ENCODE results near the gene LINS1. TPM values are rescaled to one million over a fixed set of nuclear protein-coding genes. Genes with fewer than 3 reads are reported as not detected.

Gene LINS1
- total and polyA plus RNA-seq, 12 donors, result 4.7 to 12.2 (median 6.9) TPM

- WGBS, 2 donors, result 73 to 83% methylated on average over 5 of the region's 5 CpGs
Observed at GRCh38 chr15:100547961-100548360, 54.0 kb downstream of the LINS1 start.

GRCh38 chr15:100544946-100545345 lies 57.0 kb downstream of the LINS1 start:
- intact Hi-C loops (cut with DNase I), result no loop called here

More at GRCh38 chr15:100547961-100548360, 54.0 kb downstream of the LINS1 start:
- no peak for DNase-seq
- Histone ChIP-seq H3K4me1 (peaks cover 0 to 8% (median 0%) of the 10 kb centered on the region in 9 donors), H3K27me3 (peaks cover 0 to 25% (median 19%) of the 10 kb centered on the region in 7 donors), H3K27ac (no peak overlapping the region), H3K9me3 (no peaks in the 10 kb centered on the region), H3K4me3 (no peak overlapping the region), H3K36me3 (no peaks in the 10 kb centered on the region)
- TF ChIP-seq, protein P1, sequence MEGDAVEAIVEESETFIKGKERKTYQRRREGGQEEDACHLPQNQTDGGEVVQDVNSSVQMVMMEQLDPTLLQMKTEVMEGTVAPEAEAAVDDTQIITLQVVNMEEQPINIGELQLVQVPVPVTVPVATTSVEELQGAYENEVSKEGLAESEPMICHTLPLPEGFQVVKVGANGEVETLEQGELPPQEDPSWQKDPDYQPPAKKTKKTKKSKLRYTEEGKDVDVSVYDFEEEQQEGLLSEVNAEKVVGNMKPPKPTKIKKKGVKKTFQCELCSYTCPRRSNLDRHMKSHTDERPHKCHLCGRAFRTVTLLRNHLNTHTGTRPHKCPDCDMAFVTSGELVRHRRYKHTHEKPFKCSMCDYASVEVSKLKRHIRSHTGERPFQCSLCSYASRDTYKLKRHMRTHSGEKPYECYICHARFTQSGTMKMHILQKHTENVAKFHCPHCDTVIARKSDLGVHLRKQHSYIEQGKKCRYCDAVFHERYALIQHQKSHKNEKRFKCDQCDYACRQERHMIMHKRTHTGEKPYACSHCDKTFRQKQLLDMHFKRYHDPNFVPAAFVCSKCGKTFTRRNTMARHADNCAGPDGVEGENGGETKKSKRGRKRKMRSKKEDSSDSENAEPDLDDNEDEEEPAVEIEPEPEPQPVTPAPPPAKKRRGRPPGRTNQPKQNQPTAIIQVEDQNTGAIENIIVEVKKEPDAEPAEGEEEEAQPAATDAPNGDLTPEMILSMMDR (IDR thresholded peaks at IDR 0.05), result no peak
- no peak for ATAC-seq
- intact Hi-C loops (cut with DNase I), result no loop called here

GRCh38 chr15:100544338-100544841 lies 57.6 kb downstream of the LINS1 start:
- Histone ChIP-seq H3K4me3 (no peak overlapping the region), H3K36me3 (no peaks in the 10 kb centered on the region), H3K27ac (no peak overlapping the region), H3K4me1 (peaks cover 0 to 8% (median 0%) of the 10 kb centered on the region in 9 donors), H3K9me3 (no peaks in the 10 kb centered on the region), H3K27me3 (peaks cover 0 to 48% (median 19%) of the 10 kb centered on the region in 7 donors)
- DNase-seq (no peak), ATAC-seq (peak in 1 of 8 donors; percentile 10)
- intact Hi-C loops (cut with DNase I), result no loop called here
- TF ChIP-seq, protein P1 (IDR thresholded peaks at IDR 0.05), result no peak
- 22 to 66% methylated on average over 50 to 57 of the region's 57 CpGs for WGBS, 2 donors

More at GRCh38 chr15:100544946-100545345, 57.0 kb downstream of the LINS1 start:
- peaks cover 0 to 44% (median 19%) of the 10 kb centered on the region in 7 donors for H3K27me3 ChIP-seq
- H3K27ac ChIP-seq, result no peak overlapping the region
- H3K4me1 ChIP-seq, result peaks cover 0 to 8% (median 0%) of the 10 kb centered on the region in 9 donors
- no peaks in the 10 kb centered on the region for H3K36me3 ChIP-seq
- DNase-seq (no peak), ATAC-seq (no peak)
- TF ChIP-seq, protein P1 (IDR thresholded peaks at IDR 0.05), result no peak
- WGBS, 2 donors, result 53% methylated on average over 6 of the region's 6 CpGs
- no peaks in the 10 kb centered on the region for H3K9me3 ChIP-seq
- H3K4me3 ChIP-seq, result no peak overlapping the region

DNA sequence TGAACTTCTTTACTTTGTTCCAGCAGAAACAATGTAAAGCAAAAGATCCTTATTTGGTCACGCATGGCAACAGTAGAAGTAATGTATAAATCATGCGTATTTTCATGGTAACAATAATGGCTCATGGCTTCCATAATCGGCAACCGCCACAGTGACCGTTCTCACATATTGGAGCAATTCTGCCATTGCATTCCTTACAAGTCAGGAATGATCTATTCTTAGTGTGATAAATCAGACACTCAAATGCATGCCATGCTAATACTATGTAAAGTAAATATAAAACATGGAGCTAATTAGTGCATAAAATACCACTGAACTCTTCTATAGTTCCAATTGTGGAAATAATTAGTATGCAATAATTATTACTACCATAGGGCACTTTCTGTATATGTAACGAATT lies 59.7 kb downstream of the LINS1 start:
- intact Hi-C loops (cut with DNase I), result no loop called here
- no peak for ATAC-seq
- peaks cover 0 to 14% (median 0%) of the 10 kb centered on the region in 11 donors for H3K9me3 ChIP-seq
- H3K4me1 ChIP-seq, result peaks cover 0 to 8% (median 0%) of the 10 kb centered on the region in 9 donors
- no peak overlapping the region for H3K4me3 ChIP-seq
- no peak for DNase-seq
- no peak overlapping the region for H3K27ac ChIP-seq
- TF ChIP-seq, protein P1 (IDR thresholded peaks at IDR 0.05), result no peak
- H3K36me3 ChIP-seq, result no peaks in the 10 kb centered on the region
- WGBS, 2 donors, result 84 to 93% methylated on average over 6 of the region's 6 CpGs
- peaks cover 0 to 48% (median 19%) of the 10 kb centered on the region in 7 donors for H3K27me3 ChIP-seq
